ENCODE results near the gene SLC16A10. TPM values are rescaled to one million over a fixed set of nuclear protein-coding genes. Genes with fewer than 3 reads are reported as not detected.
"Not testable (repeated sequence)": the region's sequence is repeated elsewhere in the genome, so short reads cannot be mapped to it uniquely, and the experiment has no call there.

Gene SLC16A10
- total and polyA plus RNA-seq, 2 of the 8 experiments (the other 6 are each of a cell fraction or from before 2014, with no cell fraction given) = 18.6 to 23.2 TPM

DNA sequence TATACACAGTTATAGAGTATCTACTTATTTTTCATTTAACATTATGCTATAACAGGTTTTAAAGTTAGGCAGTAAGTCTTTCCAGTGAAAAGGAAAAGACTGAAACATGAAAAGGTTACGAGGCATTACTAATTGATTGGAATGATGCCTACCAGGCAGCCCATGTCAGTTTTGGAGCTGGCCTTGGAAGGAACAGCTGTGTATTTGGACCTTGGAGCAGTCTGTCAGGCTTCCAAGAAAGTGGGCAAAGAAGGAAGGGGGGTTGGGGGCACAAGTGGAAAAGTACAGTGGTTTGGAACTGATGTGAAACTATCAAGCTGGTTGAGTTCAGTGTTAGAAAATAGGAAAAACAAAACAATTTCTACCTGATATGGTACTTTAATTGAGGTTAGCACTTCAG is 41.7 kb downstream of the SLC16A10 start (continued):
- no peak for TF ChIP-seq JUND (IDR thresholded peaks at IDR 0.05; ENCODE audit: low read length)

DNA sequence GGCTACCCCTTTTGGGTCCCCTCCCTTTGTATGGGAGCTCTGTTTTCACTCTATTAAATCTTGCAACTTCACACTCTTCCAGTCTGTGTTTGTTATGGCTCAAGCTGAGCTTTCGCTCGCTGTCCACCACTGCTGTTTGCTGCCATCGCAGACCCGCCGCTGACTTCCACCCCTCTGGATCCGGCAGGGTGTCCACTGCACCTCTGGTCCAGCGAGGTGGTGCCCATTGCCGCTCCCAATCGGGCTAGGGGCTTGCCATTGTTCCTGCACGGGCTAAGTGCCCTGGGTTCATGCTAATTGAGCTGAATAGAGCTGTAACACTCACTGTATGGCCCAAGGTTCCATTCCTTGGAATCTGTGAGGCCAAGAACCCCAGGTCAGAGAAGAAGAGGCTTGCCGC is 43.7 kb downstream of the SLC16A10 start:
- not testable (repeated sequence) for H3K23me2 ChIP-seq (ENCODE audit: low read depth, low read length); H3K79me2 ChIP-seq (ENCODE audit: control insufficient read depth in 1 of 2, insufficient read depth in 2 of 2, low read length in 2 of 2); H2BK12ac ChIP-seq (ENCODE audit: low read depth, low read length); H2BK15ac ChIP-seq (ENCODE audit: low read length); H2AK5ac ChIP-seq (ENCODE audit: low read depth, low read length); H3K4me1 ChIP-seq (replicated peaks in 1 of 4; ENCODE audit: control insufficient read depth in 3 of 4, insufficient read depth in 4 of 4, low read length in 3 of 4); H3K56ac ChIP-seq (replicated peaks; ENCODE audit: insufficient read length, low read depth, low read length); H3K18ac ChIP-seq (ENCODE audit: extremely low read depth, low read length); H3K79me1 ChIP-seq (ENCODE audit: low read depth, low read length); H3K4ac ChIP-seq (replicated peaks; ENCODE audit: insufficient read length, low read depth, low read length); H4K5ac ChIP-seq (ENCODE audit: insufficient read length, low read depth, low read length); H3K9me3 ChIP-seq (ENCODE audit: insufficient read depth in 2 of 2, low read depth in 1 of 2, low read length in 1 of 2); H3K4me3 ChIP-seq (ENCODE audit: extremely low read depth in 1 of 4, insufficient read depth in 2 of 4, low read depth in 3 of 4, low read length in 4 of 4); H2AFZ ChIP-seq (ENCODE audit: low read length); H3K4me2 ChIP-seq (ENCODE audit: insufficient read depth in 1 of 2, low read depth in 2 of 2, low read length in 2 of 2); H3K36me3 ChIP-seq (ENCODE audit: control insufficient read depth in 2 of 4, insufficient read depth in 4 of 4, low read length in 3 of 4); FAIRE-seq; H3K14ac ChIP-seq (ENCODE audit: insufficient read length); H2BK120ac ChIP-seq (replicated peaks; ENCODE audit: low read depth, low read length); H4K20me1 ChIP-seq (replicated peaks in 1 of 2; ENCODE audit: control insufficient read depth in 1 of 2, insufficient read depth in 2 of 2, low read length in 2 of 2); DNase-seq (ENCODE audit: low read depth in 1 of 2, low spot score in 2 of 2); H3K9ac ChIP-seq (replicated peaks in 1 of 4; ENCODE audit: extremely low read depth in 1 of 4, low read depth in 3 of 4, low read length in 3 of 4); H3K27ac ChIP-seq (ENCODE audit: low read depth, low read length); H4K91ac ChIP-seq (replicated peaks; ENCODE audit: insufficient read length, low read length); H4K8ac ChIP-seq (ENCODE audit: extremely low read depth, insufficient read depth, low read length); H2BK20ac ChIP-seq (ENCODE audit: low read length); H3K27me3 ChIP-seq (replicated peaks in 1 of 4; ENCODE audit: control insufficient read depth in 3 of 4, extremely low read depth in 1 of 4, insufficient read depth in 3 of 4, low read length in 3 of 4); H2BK5ac ChIP-seq (ENCODE audit: low read depth, low read length); H3K23ac ChIP-seq (ENCODE audit: insufficient read length)
- CTCF ChIA-PET (ENCODE audit: partially characterized antibody) = interaction anchor here (0.6 to 1.0 kb wide), 2 partner anchors 27 to 40 kb away, joined by 3 read pairs; no protein-coding TSS in a partner anchor
- POLR2A ChIA-PET (ENCODE audit: partially characterized antibody) = interaction anchor here (1.4 kb wide), 1 partner anchor 10 kb away, joined by 3 read pairs; no protein-coding TSS in a partner anchor
- 96% methylated on average over 11 of the region's 11 CpGs; no CpG with 5 or more reads in 1 of the 2 experiments for WGBS, 2 experiments (ENCODE audit: extremely low coverage in 1 of 2, insufficient coverage in 1 of 2, insufficient read length in 1 of 2, insufficient replicate concordance in 2 of 2, low coverage in 1 of 2, low lambda C conversion rate in 2 of 2, missing lambda C conversion rate in 1 of 2)
